ENCODE results near the gene ZNF445. TPM values are rescaled to one million over a fixed set of nuclear protein-coding genes. Genes with fewer than 3 reads are reported as not detected.
"Not testable (repeated sequence)": the region's sequence is repeated elsewhere in the genome, so short reads cannot be mapped to it uniquely, and the experiment has no call there.

ZNF445 gene
- total RNA-seq, 1 experiment from 2014 or later: 11.9 TPM

DNA sequence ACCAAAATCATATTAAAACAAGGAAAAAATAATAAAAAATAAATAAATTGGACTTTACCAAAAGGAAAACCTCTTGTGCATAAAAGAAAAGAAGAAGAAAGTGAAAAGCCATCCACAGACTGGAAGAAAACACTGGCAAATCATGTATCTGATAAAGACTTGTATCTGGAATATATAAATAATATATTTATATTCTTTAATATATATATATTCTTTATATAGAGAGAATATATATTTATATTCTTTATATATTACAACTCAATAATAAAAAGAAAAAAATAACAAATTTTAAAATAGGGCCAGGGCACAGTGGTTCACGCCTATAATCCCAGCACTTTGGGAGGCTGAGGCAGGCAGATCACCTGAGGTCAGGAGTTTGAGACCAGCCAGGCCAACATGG is 27.1 kb upstream of the ZNF445 start:
- Histone ChIP-seq H3K9me3 (ENCODE audit: control insufficient read depth, insufficient read depth, low read depth, low read length) (peaks cover 42% of the 10 kb centered on the region), H3K27me3 (ENCODE audit: control insufficient read depth, insufficient read depth, low read length) (no peaks in the 10 kb centered on the region), H3K4me1 (ENCODE audit: control insufficient read depth, insufficient read depth, low read length) (no peaks in the 10 kb centered on the region), H3K27ac (ENCODE audit: low read length) (no peak overlapping the region), H3K4me3 (ENCODE audit: low read depth in 2 of 2, low read length in 2 of 2) (no peak overlapping the region), H3K36me3 (ENCODE audit: control insufficient read depth, insufficient read depth, low read length) (no peaks in the 10 kb centered on the region; the same call in 1 of the 2 replicates)
- in situ Hi-C loops (cut with HindIII; ENCODE audit: low pct_unique_long_range_greater_than_20kb, low sequenced_read_pairs): no loop called here
- TF ChIP-seq, protein P1, sequence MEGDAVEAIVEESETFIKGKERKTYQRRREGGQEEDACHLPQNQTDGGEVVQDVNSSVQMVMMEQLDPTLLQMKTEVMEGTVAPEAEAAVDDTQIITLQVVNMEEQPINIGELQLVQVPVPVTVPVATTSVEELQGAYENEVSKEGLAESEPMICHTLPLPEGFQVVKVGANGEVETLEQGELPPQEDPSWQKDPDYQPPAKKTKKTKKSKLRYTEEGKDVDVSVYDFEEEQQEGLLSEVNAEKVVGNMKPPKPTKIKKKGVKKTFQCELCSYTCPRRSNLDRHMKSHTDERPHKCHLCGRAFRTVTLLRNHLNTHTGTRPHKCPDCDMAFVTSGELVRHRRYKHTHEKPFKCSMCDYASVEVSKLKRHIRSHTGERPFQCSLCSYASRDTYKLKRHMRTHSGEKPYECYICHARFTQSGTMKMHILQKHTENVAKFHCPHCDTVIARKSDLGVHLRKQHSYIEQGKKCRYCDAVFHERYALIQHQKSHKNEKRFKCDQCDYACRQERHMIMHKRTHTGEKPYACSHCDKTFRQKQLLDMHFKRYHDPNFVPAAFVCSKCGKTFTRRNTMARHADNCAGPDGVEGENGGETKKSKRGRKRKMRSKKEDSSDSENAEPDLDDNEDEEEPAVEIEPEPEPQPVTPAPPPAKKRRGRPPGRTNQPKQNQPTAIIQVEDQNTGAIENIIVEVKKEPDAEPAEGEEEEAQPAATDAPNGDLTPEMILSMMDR (IDR thresholded peaks at IDR 0.05): no peak
- no peak for TF ChIP-seq TCF7L2 (IDR thresholded peaks at IDR 0.05; ENCODE audit: low read depth, low read length)
- BruUV-seq (replicated peaks): no TSS peak
- CTCF ChIA-PET: no interaction called here
- ATAC-seq (no peak), DNase-seq (ENCODE audit: low read depth, low spot score) (no peak)
- POLR2A ChIA-PET: no interaction called here
- intact Hi-C loops (cut with micrococcal nuclease; ENCODE audit: unreplicated experiment): no loop called here

DNA sequence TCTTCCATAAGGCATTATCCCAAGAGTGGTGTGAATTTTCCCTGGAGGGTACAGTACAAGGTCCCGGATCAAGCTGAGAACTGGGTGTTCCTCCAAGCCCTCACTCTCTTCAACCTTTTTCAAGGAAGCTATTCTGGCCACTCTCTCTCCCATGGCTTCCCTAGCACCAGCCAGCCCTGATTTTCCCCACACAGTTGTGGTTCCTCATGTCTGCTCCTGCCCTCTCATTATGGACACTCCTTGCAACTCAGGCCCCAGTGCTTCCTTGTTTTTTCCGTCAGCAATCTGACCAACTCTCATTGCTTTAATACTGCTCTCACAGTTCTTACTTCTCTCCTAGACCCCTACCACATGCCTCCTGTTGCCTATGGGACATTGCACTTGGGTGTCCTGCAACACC is 25.7 kb upstream of the ZNF445 start:
- H3K36me3 ChIP-seq (ENCODE audit: control insufficient read depth, insufficient read depth, low read length); BruUV-seq (replicated peaks); H3K4me3 ChIP-seq (ENCODE audit: low read depth in 2 of 2, low read length in 2 of 2); DNase-seq (ENCODE audit: low read depth, low spot score); ATAC-seq; CTCF ChIA-PET; H3K27ac ChIP-seq (ENCODE audit: low read length); H3K4me1 ChIP-seq (ENCODE audit: control insufficient read depth, insufficient read depth, low read length); in situ Hi-C loops (cut with HindIII; ENCODE audit: low pct_unique_long_range_greater_than_20kb, low sequenced_read_pairs); POLR2A ChIA-PET; intact Hi-C loops (cut with micrococcal nuclease; ENCODE audit: unreplicated experiment); H3K27me3 ChIP-seq (ENCODE audit: control insufficient read depth, insufficient read depth, low read length): not testable (repeated sequence)
- peaks cover 52% of the 10 kb centered on the region for H3K9me3 ChIP-seq (ENCODE audit: control insufficient read depth, insufficient read depth, low read depth, low read length)

DNA sequence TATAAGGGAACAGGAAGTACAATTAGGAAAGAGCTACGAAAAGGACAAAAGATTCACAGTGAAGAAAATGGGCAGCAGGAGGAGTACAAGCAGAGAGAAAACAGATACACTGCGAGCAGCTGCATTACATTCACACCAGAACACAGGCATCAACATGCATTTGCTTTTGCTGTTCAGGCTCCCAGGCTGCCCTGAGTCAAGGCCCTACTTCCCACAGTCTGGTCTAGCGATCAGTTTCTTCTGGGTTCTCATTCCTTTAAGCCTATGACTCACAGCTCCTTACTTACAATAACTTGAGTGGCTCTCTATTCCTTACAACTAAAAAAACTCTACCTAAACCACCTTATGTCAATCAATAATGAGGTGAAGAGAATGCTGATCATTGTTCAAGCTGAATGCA is 24.5 kb upstream of the ZNF445 start:
- H3K4me1 ChIP-seq (ENCODE audit: control insufficient read depth, insufficient read depth, low read length): no peaks in the 10 kb centered on the region
- H3K36me3 ChIP-seq (ENCODE audit: control insufficient read depth, insufficient read depth, low read length): no peaks in the 10 kb centered on the region
- ChIA-PET POLR2A (no interaction called here), CTCF (no interaction called here)
- TF ChIP-seq, protein P1 (IDR thresholded peaks at IDR 0.05): no peak
- no peak for TF ChIP-seq POLR2AphosphoS5 (IDR thresholded peaks at IDR 0.05; ENCODE audit: low read depth, low read length)
- TF ChIP-seq SIN3A (IDR thresholded peaks at IDR 0.05; ENCODE audit: borderline replicate concordance, insufficient read depth, low read depth, low read length): no peak
- TF ChIP-seq TCF7L2 (IDR thresholded peaks at IDR 0.05; ENCODE audit: low read depth, low read length): no peak
- TF ChIP-seq, protein P2, sequence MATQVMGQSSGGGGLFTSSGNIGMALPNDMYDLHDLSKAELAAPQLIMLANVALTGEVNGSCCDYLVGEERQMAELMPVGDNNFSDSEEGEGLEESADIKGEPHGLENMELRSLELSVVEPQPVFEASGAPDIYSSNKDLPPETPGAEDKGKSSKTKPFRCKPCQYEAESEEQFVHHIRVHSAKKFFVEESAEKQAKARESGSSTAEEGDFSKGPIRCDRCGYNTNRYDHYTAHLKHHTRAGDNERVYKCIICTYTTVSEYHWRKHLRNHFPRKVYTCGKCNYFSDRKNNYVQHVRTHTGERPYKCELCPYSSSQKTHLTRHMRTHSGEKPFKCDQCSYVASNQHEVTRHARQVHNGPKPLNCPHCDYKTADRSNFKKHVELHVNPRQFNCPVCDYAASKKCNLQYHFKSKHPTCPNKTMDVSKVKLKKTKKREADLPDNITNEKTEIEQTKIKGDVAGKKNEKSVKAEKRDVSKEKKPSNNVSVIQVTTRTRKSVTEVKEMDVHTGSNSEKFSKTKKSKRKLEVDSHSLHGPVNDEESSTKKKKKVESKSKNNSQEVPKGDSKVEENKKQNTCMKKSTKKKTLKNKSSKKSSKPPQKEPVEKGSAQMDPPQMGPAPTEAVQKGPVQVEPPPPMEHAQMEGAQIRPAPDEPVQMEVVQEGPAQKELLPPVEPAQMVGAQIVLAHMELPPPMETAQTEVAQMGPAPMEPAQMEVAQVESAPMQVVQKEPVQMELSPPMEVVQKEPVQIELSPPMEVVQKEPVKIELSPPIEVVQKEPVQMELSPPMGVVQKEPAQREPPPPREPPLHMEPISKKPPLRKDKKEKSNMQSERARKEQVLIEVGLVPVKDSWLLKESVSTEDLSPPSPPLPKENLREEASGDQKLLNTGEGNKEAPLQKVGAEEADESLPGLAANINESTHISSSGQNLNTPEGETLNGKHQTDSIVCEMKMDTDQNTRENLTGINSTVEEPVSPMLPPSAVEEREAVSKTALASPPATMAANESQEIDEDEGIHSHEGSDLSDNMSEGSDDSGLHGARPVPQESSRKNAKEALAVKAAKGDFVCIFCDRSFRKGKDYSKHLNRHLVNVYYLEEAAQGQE (IDR thresholded peaks at IDR 0.05; ENCODE audit: insufficient read depth in 1 of 2, low read depth in 2 of 2, low read length in 1 of 2): no peak
- H3K27me3 ChIP-seq (ENCODE audit: control insufficient read depth, insufficient read depth, low read length): no peaks in the 10 kb centered on the region
- in situ Hi-C loops (cut with HindIII; ENCODE audit: low pct_unique_long_range_greater_than_20kb, low sequenced_read_pairs) (no loop called here), intact Hi-C loops (cut with micrococcal nuclease; ENCODE audit: unreplicated experiment) (no loop called here)
- no TSS peak for BruUV-seq (replicated peaks)
- no peak overlapping the region for H3K4me3 ChIP-seq (ENCODE audit: low read depth in 2 of 2, low read length in 2 of 2)
- no peak overlapping the region for H3K27ac ChIP-seq (ENCODE audit: low read length)
- H3K9me3 ChIP-seq (ENCODE audit: control insufficient read depth, insufficient read depth, low read depth, low read length): peaks cover 51% of the 10 kb centered on the region
- DNase-seq (ENCODE audit: low read depth, low spot score) (no peak), ATAC-seq (no peak)

DNA sequence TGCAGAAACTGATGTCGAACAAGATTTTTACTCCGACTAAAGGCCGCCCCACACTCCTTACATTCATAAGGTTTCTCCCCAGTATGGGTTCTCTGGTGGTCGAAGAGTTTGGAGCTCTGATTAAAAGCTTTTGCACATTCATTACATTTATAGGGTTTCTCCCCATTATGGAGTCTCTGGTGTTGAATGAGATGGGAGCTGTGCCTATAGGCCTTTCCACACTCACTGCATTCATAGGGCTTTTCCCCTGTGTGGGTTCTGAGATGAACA is 22.4 kb upstream of the ZNF445 start:
- H3K4me3 ChIP-seq (ENCODE audit: low read depth in 2 of 2, low read length in 2 of 2); intact Hi-C loops (cut with micrococcal nuclease; ENCODE audit: unreplicated experiment); H3K27ac ChIP-seq (ENCODE audit: low read length); BruUV-seq (replicated peaks); POLR2A ChIA-PET; H3K27me3 ChIP-seq (ENCODE audit: control insufficient read depth, insufficient read depth, low read length); in situ Hi-C loops (cut with HindIII; ENCODE audit: low pct_unique_long_range_greater_than_20kb, low sequenced_read_pairs); ATAC-seq; DNase-seq (ENCODE audit: low read depth, low spot score); H3K4me1 ChIP-seq (ENCODE audit: control insufficient read depth, insufficient read depth, low read length); H3K36me3 ChIP-seq (ENCODE audit: control insufficient read depth, insufficient read depth, low read length); CTCF ChIA-PET: not testable (repeated sequence)
- H3K9me3 ChIP-seq (ENCODE audit: control insufficient read depth, insufficient read depth, low read depth, low read length): peaks cover 38% of the 10 kb centered on the region

Measured in Panc1 (cell line).